Fibroblast of lung (primary cell): ENCODE data around the gene ARHGEF12. TPM values are rescaled to one million over a fixed set of nuclear protein-coding genes. Genes with fewer than 3 reads are reported as not detected.

Experiments
- DNase-seq, 2 donors: peaks; one replicate each; pipeline versions ENCODE4 v3.0.0 to v3.0.0-alpha.2; 2010; ENCODE audit warnings: low read depth in 2 of 2
- H2AFZ ChIP-seq: 2 replicates; pipeline ENCODE4 v1.5.1; 2012; ENCODE audit warnings: low read length, control low read depth, inconsistent platforms
- H3K27ac ChIP-seq: 2 replicates; pipeline ENCODE4 v1.5.1; 2011; ENCODE audit warnings: low read length, control low read depth; ENCODE audit not compliant: insufficient read depth
- H3K27me3 ChIP-seq: 2 replicates; pipeline ENCODE4 v1.5.1; 2011; ENCODE audit warnings: mild to moderate bottlenecking, low read length; ENCODE audit not compliant: control insufficient read depth, insufficient read depth
- H3K36me3 ChIP-seq: 2 replicates; pipeline ENCODE4 v1.5.1; 2011; ENCODE audit warnings: low read length; ENCODE audit not compliant: control insufficient read depth, insufficient read depth
- H3K4me1 ChIP-seq: 2 replicates; pipeline ENCODE4 v1.5.1; 2011; ENCODE audit warnings: low read length; ENCODE audit not compliant: control insufficient read depth, insufficient read depth; ENCODE audit errors: extremely low read depth
- H3K4me2 ChIP-seq: 2 replicates; pipeline ENCODE4 v1.5.1; 2011; ENCODE audit warnings: low read length, control low read depth; ENCODE audit not compliant: insufficient read depth; ENCODE audit errors: extremely low read depth
- H3K4me3 ChIP-seq, 4 experiments: fragments of 200-600 bp in 1 of 4; sonication (generic) in 1 of 4; replicated peaks in 1 of 4; 2 replicates each; pipeline ENCODE4 v1.5.1; 2011 to 2016; ENCODE audit warnings: low read length in 4 of 4, low read depth in 3 of 4, mild to moderate bottlenecking in 3 of 4, control low read depth in 2 of 4, inconsistent platforms in 1 of 4, mixed read lengths in 1 of 4; ENCODE audit not compliant: insufficient read depth in 1 of 4; ENCODE audit errors: control extremely low read depth in 1 of 4
- H3K79me2 ChIP-seq: 2 replicates; pipeline ENCODE4 v1.5.1; 2012; ENCODE audit warnings: mild to moderate bottlenecking, low read length, inconsistent platforms; ENCODE audit not compliant: control insufficient read depth, insufficient read depth
- H3K9ac ChIP-seq: 2 replicates; pipeline ENCODE4 v1.5.1; 2011; ENCODE audit warnings: mild to moderate bottlenecking, low read length, control low read depth; ENCODE audit not compliant: insufficient read depth
- H3K9me3 ChIP-seq: 2 replicates; pipeline ENCODE4 v1.5.1; 2012; ENCODE audit warnings: low read depth, low read length; ENCODE audit not compliant: control insufficient read depth, insufficient read depth
- H4K20me1 ChIP-seq: 2 replicates; pipeline ENCODE4 v1.5.1; 2011; ENCODE audit warnings: low read length; ENCODE audit not compliant: control insufficient read depth, insufficient read depth; ENCODE audit errors: extremely low read depth
- CTCF ChIP-seq, 2 donors: IDR thresholded peaks in 1 of 2; conservative IDR thresholded peaks in 1 of 2; 1 replicate in 1 of 2; 2 replicates in 1 of 2; pipeline ENCODE4 v1.5.1; 2011 to 2012; ENCODE audit warnings: low read length in 2 of 2, control low read depth in 1 of 2, inconsistent platforms in 1 of 2, low read depth in 1 of 2, mild to moderate bottlenecking in 1 of 2
- EZH2 ChIP-seq: IDR thresholded peaks from 2 replicates; pipeline ENCODE4 v1.5.1; 2012; ENCODE audit warnings: low read length, control low read depth, mild to moderate bottlenecking; ENCODE audit errors: missing control alignments
- polyA plus RNA-seq, 2 donors: library from polyadenylated mRNA; depleted of rRNA in 1 of 2; stranded (reverse) in 1 of 2; unstranded in 1 of 2; fragments of >200 nt; gene quantifications; 2 replicates each; pipeline ENCODE4 v1.2.1, GENCODE V29; 2011 to 2012; ENCODE audit warnings: missing spikeins in 1 of 2
- total RNA-seq: library from RNA; depleted of rRNA; stranded (reverse); fragments of >200 nt; gene quantifications from 2 replicates; pipeline ENCODE4 v1.2.1, GENCODE V29; 2014

ARHGEF12 gene
- total and polyA plus RNA-seq, 2 donors (not counting 1 experiment from before 2014, with no cell fraction given) = 63.1 to 141 TPM

GRCh38 chr11:120338107-120338933 lies 2.1 kb downstream of the ARHGEF12 start:
- Histone ChIP-seq H3K4me2 (peak overlapping the region; percentile 99), H3K4me1 (peaks cover 5% of the 10 kb centered on the region), H2AFZ (no peak overlapping the region), H3K9me3 (no peaks in the 10 kb centered on the region), H4K20me1 (peaks cover 6% of the 10 kb centered on the region), H3K36me3 (no peaks in the 10 kb centered on the region), H3K9ac (peak overlapping the region; percentile 4), H3K79me2 (peaks cover 68% of the 10 kb centered on the region), H3K27ac (peak overlapping the region; percentile 95), H3K27me3 (no peaks in the 10 kb centered on the region), H3K4me3 (peak overlapping the region; percentile 79 to 99 (median 96))
- peak in 1 of 2 donors; percentile 51 for DNase-seq
- TF ChIP-seq CTCF (conservative IDR thresholded peaks at IDR 0.05 in 1 of 2, IDR thresholded peaks at IDR 0.05 in 1 of 2; ENCODE audit: low read depth in 1 of 2, low read length in 2 of 2) (no peak), EZH2 (no peak)

GRCh38 chr11:120339394-120339890 lies 3.2 kb downstream of the ARHGEF12 start:
- Histone ChIP-seq H4K20me1 (peaks cover 8% of the 10 kb centered on the region), H3K9ac (peak overlapping the region; percentile 36)
- DNase-seq = peak; percentile 43 to 54

More at GRCh38 chr11:120339394-120339890, 3.2 kb downstream of the ARHGEF12 start:
- TF ChIP-seq CTCF (conservative IDR thresholded peaks at IDR 0.05 in 1 of 2, IDR thresholded peaks at IDR 0.05 in 1 of 2; ENCODE audit: low read depth in 1 of 2, low read length in 2 of 2) (no peak), EZH2 (no peak)
- H3K4me2 ChIP-seq = peak overlapping the region; percentile 99
- no peak overlapping the region for H2AFZ ChIP-seq
- no peaks in the 10 kb centered on the region for H3K9me3 ChIP-seq
- peak overlapping the region; percentile 79 to 99 (median 96) for H3K4me3 ChIP-seq
- no peaks in the 10 kb centered on the region for H3K27me3 ChIP-seq
- peaks cover 79% of the 10 kb centered on the region for H3K79me2 ChIP-seq
- peaks cover 7% of the 10 kb centered on the region for H3K4me1 ChIP-seq
- peak overlapping the region; percentile 60 for H3K27ac ChIP-seq
- H3K36me3 ChIP-seq = no peaks in the 10 kb centered on the region
